IMR-90 (cell line): Measurements from ENCODE around the gene PLCL1. TPM values are rescaled to one million over a fixed set of nuclear protein-coding genes. Genes with fewer than 3 reads are reported as not detected.

Experiments used
- ATAC-seq: fragments of 200-7000 bp; cut with Tn5 transposase; 2 replicates; pipeline ENCODE4 v1.9.1; 2020; ENCODE audit warnings: low read depth, mild to moderate bottlenecking, moderate library complexity
- BruUV-seq: library from RNA; stranded (reverse); fragments of 400-500 nt; replicated peaks from 2 replicates; lab custom pipeline; 2021; lab: Mats Ljungman, UMichigan
- CTCF ChIA-PET: fragments of 300-600 bp; formaldehyde crosslinking; extraction: SDS; loops from one replicate; lab custom pipeline; 2021; ENCODE audit warnings: antibody characterized with exemption; lab: Yijun Ruan, JAX
- POLR2A ChIA-PET: fragments of 300-600 bp; sonication (Branson Sonifier 250); formaldehyde crosslinking; loops from one replicate; lab custom pipeline; 2022; ENCODE audit warnings: antibody characterized with exemption; ENCODE audit not compliant: unreplicated experiment; lab: Charles Lee
- DNase-seq: peaks from one replicate; pipeline ENCODE4 v3.0.0; 2013
- H2AFZ ChIP-seq: replicated peaks from 2 replicates; pipeline ENCODE3; 2013; ENCODE audit warnings: low read length, mild to moderate bottlenecking; ENCODE audit not compliant: poor library complexity
- H2AK5ac ChIP-seq: 2 replicates; pipeline ENCODE4 v1.6.1; 2013; ENCODE audit warnings: low read depth, low read length, inconsistent platforms
- H2AK9ac ChIP-seq: replicated peaks from 2 replicates; pipeline ENCODE3; 2013; ENCODE audit warnings: mild to moderate bottlenecking, low read depth, low read length, moderate library complexity; ENCODE audit not compliant: poor library complexity
- H2BK120ac ChIP-seq: 2 replicates; pipeline ENCODE4 v1.6.1; 2013; ENCODE audit warnings: low read depth, low read length, inconsistent platforms
- H2BK15ac ChIP-seq: 3 replicates; pipeline ENCODE4 v1.6.1; 2013; ENCODE audit warnings: low read depth, low read length, inconsistent platforms
- H2BK20ac ChIP-seq: 2 replicates; pipeline ENCODE4 v1.6.1; 2013; ENCODE audit warnings: low read depth, mild to moderate bottlenecking, inconsistent platforms, low read length, moderate library complexity
- H2BK5ac ChIP-seq: 2 replicates; pipeline ENCODE4 v1.6.1; 2013; ENCODE audit warnings: mild to moderate bottlenecking, low read depth, low read length, inconsistent platforms; ENCODE audit not compliant: poor library complexity, severe bottlenecking
- H3K14ac ChIP-seq: replicated peaks from 2 replicates; pipeline ENCODE4 v1.6.1; 2013; ENCODE audit warnings: low read depth, low read length, inconsistent platforms
- H3K18ac ChIP-seq: 2 replicates; pipeline ENCODE4 v1.6.1; 2013; ENCODE audit warnings: low read depth, low read length, control low read depth
- H3K23ac ChIP-seq: 2 replicates; pipeline ENCODE4 v1.6.1; 2013; ENCODE audit warnings: low read depth, low read length, inconsistent platforms
- H3K27ac ChIP-seq: 2 replicates; pipeline ENCODE4 v1.5.1; 2013; ENCODE audit warnings: mild to moderate bottlenecking, control low read depth, low read length; ENCODE audit not compliant: insufficient read depth
- H3K27me3 ChIP-seq: 2 replicates; pipeline ENCODE4 v1.6.1; 2013; ENCODE audit warnings: low read length; ENCODE audit not compliant: control insufficient read depth, insufficient read depth
- H3K36me3 ChIP-seq: 2 replicates; pipeline ENCODE4 v1.6.1; 2013; ENCODE audit warnings: low read length, mixed read lengths; ENCODE audit not compliant: control insufficient read depth, insufficient read depth
- H3K4ac ChIP-seq: 2 replicates; pipeline ENCODE4 v1.6.1; 2013; ENCODE audit warnings: low read depth, low read length, inconsistent platforms
- H3K4me1 ChIP-seq: 2 replicates; pipeline ENCODE4 v1.6.1; 2013; ENCODE audit warnings: low read length, mixed read lengths; ENCODE audit not compliant: control insufficient read depth, insufficient read depth
- H3K4me2 ChIP-seq: 2 replicates; pipeline ENCODE4 v1.6.1; 2013; ENCODE audit warnings: low read depth, mild to moderate bottlenecking, control low read depth, low read length, moderate library complexity
- H3K4me3 ChIP-seq: 2 replicates; pipeline ENCODE4 v1.5.1; 2013; ENCODE audit warnings: low read depth, mild to moderate bottlenecking, control low read depth, low read length, moderate library complexity; ENCODE audit not compliant: insufficient read depth
- H3K56ac ChIP-seq: 2 replicates; pipeline ENCODE4 v1.6.1; 2013; ENCODE audit warnings: low read length, inconsistent platforms; ENCODE audit not compliant: insufficient read depth; ENCODE audit errors: extremely low read depth
- H3K79me1 ChIP-seq, 2 experiments: 2 replicates each; pipeline ENCODE4 v1.6.1; 2013; ENCODE audit warnings: low read length in 2 of 2, inconsistent platforms in 1 of 2, low read depth in 1 of 2
- H3K9ac ChIP-seq: 2 replicates; pipeline ENCODE4 v1.6.1; 2013; ENCODE audit warnings: low read depth, low read length, control low read depth
- H3K9me1 ChIP-seq: 2 replicates; pipeline ENCODE4 v1.6.1; 2013; ENCODE audit warnings: low read length, inconsistent platforms; ENCODE audit not compliant: insufficient read depth
- H3K9me3 ChIP-seq: 2 replicates; pipeline ENCODE4 v1.6.1; 2013; ENCODE audit warnings: low read length; ENCODE audit not compliant: control insufficient read depth, insufficient read depth
- H4K20me1 ChIP-seq: 2 replicates; pipeline ENCODE4 v1.6.1; 2013; ENCODE audit warnings: low read length, inconsistent platforms; ENCODE audit not compliant: insufficient read depth
- H4K5ac ChIP-seq: 2 replicates; pipeline ENCODE4 v1.6.1; 2013; ENCODE audit warnings: mild to moderate bottlenecking, low read depth, low read length, control low read depth
- H4K8ac ChIP-seq, 2 experiments: 2 replicates each; pipeline ENCODE4 v1.6.1; 2013; ENCODE audit warnings: low read depth in 2 of 2, low read length in 2 of 2, control low read depth in 1 of 2, inconsistent platforms in 1 of 2
- H4K91ac ChIP-seq: 2 replicates; pipeline ENCODE4 v1.6.1; 2013; ENCODE audit warnings: low read depth, low read length, inconsistent platforms; ENCODE audit not compliant: insufficient read depth
- BHLHE40 ChIP-seq: fragments of 150-350 bp; IDR thresholded peaks from 2 replicates; pipeline ENCODE4 v1.6.1; 2016; ENCODE audit warnings: mild to moderate bottlenecking, low read depth, low read length
- CEBPB ChIP-seq: IDR thresholded peaks from 2 replicates; pipeline ENCODE4 v1.6.1; 2012; ENCODE audit warnings: low read depth, low read length, improper control_type of control experiment
- CHD1 ChIP-seq: IDR thresholded peaks from 2 replicates; pipeline ENCODE4 v1.6.1; 2012; ENCODE audit warnings: low read depth, low read length, improper control_type of control experiment
- FOS ChIP-seq: fragments of 150-350 bp; IDR thresholded peaks from 2 replicates; pipeline ENCODE4 v1.6.1; 2016; ENCODE audit warnings: low read depth, low read length
- MAFK ChIP-seq: IDR thresholded peaks from 2 replicates; pipeline ENCODE4 v1.6.1; 2012; ENCODE audit warnings: low read depth, low read length, improper control_type of control experiment
- MAZ ChIP-seq: IDR thresholded peaks from 2 replicates; pipeline ENCODE4 v1.6.1; 2012; ENCODE audit warnings: low read depth, mild to moderate bottlenecking, low read length, improper control_type of control experiment, moderate library complexity, borderline replicate concordance
- MXI1 ChIP-seq: IDR thresholded peaks from 2 replicates; pipeline ENCODE4 v1.6.1; 2012; ENCODE audit warnings: low read depth, mild to moderate bottlenecking, low read length, moderate library complexity, borderline replicate concordance
- NFE2L2 ChIP-seq: fragments of 150-350 bp; IDR thresholded peaks from 2 replicates; pipeline ENCODE4 v1.6.1; 2016; ENCODE audit warnings: low read depth, mild to moderate bottlenecking, low read length
- POLR2A ChIP-seq: IDR thresholded peaks from 2 replicates; pipeline ENCODE4 v1.6.1; 2012; ENCODE audit warnings: mild to moderate bottlenecking, low read depth, low read length
- RAD21 ChIP-seq: IDR thresholded peaks from 2 replicates; pipeline ENCODE4 v1.6.1; 2012; ENCODE audit warnings: low read length, improper control_type of control experiment
- RCOR1 ChIP-seq: IDR thresholded peaks from 2 replicates; pipeline ENCODE4 v1.6.1; 2012; ENCODE audit warnings: mild to moderate bottlenecking, low read length, improper control_type of control experiment; ENCODE audit not compliant: insufficient replicate concordance
- RFX5 ChIP-seq: IDR thresholded peaks from 2 replicates; pipeline ENCODE4 v1.8.0; 2012; ENCODE audit warnings: low read depth, mild to moderate bottlenecking, low read length, moderate library complexity
- SMC3 ChIP-seq: fragments of 150-350 bp; IDR thresholded peaks from 2 replicates; pipeline ENCODE4 v1.6.1; 2016; ENCODE audit warnings: low read depth, mild to moderate bottlenecking, antibody characterized with exemption, low read length, moderate library complexity
- WGBS, 2 experiments: methylation state at CpG; one replicate each; pipeline versions ENCODE4 v1.1.5 to v1.1.7; 2013; ENCODE audit warnings: missing lambda C conversion rate in 2 of 2; ENCODE audit not compliant: insufficient read length in 1 of 2; ENCODE audit errors: extremely low coverage in 2 of 2; 5-methylcytosine and 5-hydroxymethylcytosine counted together
- dilution Hi-C: fragments of 300-500 bp; cut with HindIII; formaldehyde crosslinking; loops from one replicate; pipeline ENCODE4 v1.14.3; 2018; ENCODE audit warnings: low sequenced_read_pairs; ENCODE audit not compliant: unreplicated experiment
- in situ Hi-C: fragments of 300-500 bp; cut with MboI; formaldehyde crosslinking; loops from 3 replicates; pipeline ENCODE4 v1.14.3; 2019; ENCODE audit warnings: low sequenced_read_pairs, inconsistent platforms, mixed read lengths
- intact Hi-C: fragments of 100-400 bp; cut with micrococcal nuclease; formaldehyde crosslinking; loops from 2 replicates; pipeline ENCODE4 v1.10.0; 2022
- polyA plus RNA-seq, 3 experiments: library from polyadenylated mRNA; depleted of rRNA; stranded (reverse); fragments of >200 nt; gene quantifications; 2 replicates each; pipeline ENCODE4 v1.2.3, GENCODE V29; 2012; ENCODE audit warnings: low replicate concordance in 1 of 3
- total RNA-seq: library from RNA; depleted of rRNA; stranded (reverse); fragments of >200 nt; gene quantifications from 2 replicates; pipeline ENCODE4 v1.2.3, GENCODE V29; 2012
- TF ChIP-seq, protein P1 (sequence below): fragments of 150-350 bp; IDR thresholded peaks from 2 replicates; pipeline ENCODE4 v1.6.1; 2017; ENCODE audit warnings: mild to moderate bottlenecking, antibody characterized with exemption, low read length, low read depth
- TF ChIP-seq, protein P2 (sequence below): conservative IDR thresholded peaks from 2 replicates; pipeline ENCODE4 v1.5.1; 2012; ENCODE audit warnings: mild to moderate bottlenecking, low read depth, low read length, improper control_type of control experiment
- TF ChIP-seq, protein P3 (sequence below): fragments of 150-350 bp; IDR thresholded peaks from 2 replicates; pipeline ENCODE4 v1.6.1; 2016; ENCODE audit warnings: low read depth, mild to moderate bottlenecking, low read length, moderate library complexity, borderline replicate concordance

The PLCL1 gene
- total and polyA plus RNA-seq, 2 of the 4 experiments (the other 2 are of a cell fraction), result 0.14 to 0.18 TPM

DNA sequence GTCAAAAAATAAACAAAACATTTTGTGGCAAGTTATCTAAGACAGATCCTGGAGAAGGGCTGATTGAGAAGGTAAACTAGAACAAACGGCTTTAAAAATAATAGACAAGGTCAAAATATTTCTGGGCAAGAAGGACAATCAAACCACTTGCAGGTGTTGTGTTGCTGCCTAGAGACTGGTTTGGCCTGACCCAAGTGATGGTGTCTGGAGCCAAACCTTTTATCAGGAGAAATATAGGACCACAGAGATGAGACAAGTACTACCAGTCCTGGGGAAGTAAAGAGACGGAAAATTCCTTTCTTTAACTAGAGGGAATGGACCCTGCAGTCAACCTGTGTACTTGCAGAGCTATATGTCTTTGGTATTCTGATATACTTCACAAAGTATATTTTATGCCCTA, 44.2 kb downstream of the PLCL1 start:
- Histone ChIP-seq H3K56ac (no peak overlapping the region), H2AK5ac (no peak overlapping the region), H4K5ac (no peak overlapping the region), H3K9me1 (no peaks in the 10 kb centered on the region), H3K18ac (no peak overlapping the region), H3K9me3 (no peaks in the 10 kb centered on the region), H2AFZ (no peak overlapping the region), H4K8ac (no peak overlapping the region), H4K20me1 (no peaks in the 10 kb centered on the region), H2BK5ac (no peak overlapping the region), H3K4me2 (no peak overlapping the region), H3K27me3 (no peaks in the 10 kb centered on the region), H3K36me3 (no peaks in the 10 kb centered on the region), H3K4me3 (no peak overlapping the region), H2AK9ac (no peak overlapping the region), H3K14ac (no peak overlapping the region), H3K79me1 (no peaks in the 10 kb centered on the region), H3K4ac (no peak overlapping the region), H3K9ac (no peak overlapping the region), H3K23ac (no peak overlapping the region), H3K27ac (no peak overlapping the region), H2BK15ac (no peak overlapping the region), H2BK20ac (no peak overlapping the region), H4K91ac (no peak overlapping the region), H3K4me1 (no peaks in the 10 kb centered on the region), H2BK120ac (no peak overlapping the region)
- DNase-seq, result no peak
- no TSS peak for BruUV-seq
- POLR2A ChIA-PET, result no interaction called here
- CTCF ChIA-PET, result no interaction called here
- intact Hi-C loops, result no loop called here
- no peak for TF ChIP-seq MXI1
- TF ChIP-seq, protein P1, sequence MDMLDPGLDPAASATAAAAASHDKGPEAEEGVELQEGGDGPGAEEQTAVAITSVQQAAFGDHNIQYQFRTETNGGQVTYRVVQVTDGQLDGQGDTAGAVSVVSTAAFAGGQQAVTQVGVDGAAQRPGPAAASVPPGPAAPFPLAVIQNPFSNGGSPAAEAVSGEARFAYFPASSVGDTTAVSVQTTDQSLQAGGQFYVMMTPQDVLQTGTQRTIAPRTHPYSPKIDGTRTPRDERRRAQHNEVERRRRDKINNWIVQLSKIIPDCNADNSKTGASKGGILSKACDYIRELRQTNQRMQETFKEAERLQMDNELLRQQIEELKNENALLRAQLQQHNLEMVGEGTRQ, result no peak
- no peak for TF ChIP-seq MAZ
- no peak for TF ChIP-seq MAFK
- no peak for TF ChIP-seq SMC3
- TF ChIP-seq NFE2L2, result no peak
- TF ChIP-seq RAD21, result no peak
- TF ChIP-seq, protein P2, sequence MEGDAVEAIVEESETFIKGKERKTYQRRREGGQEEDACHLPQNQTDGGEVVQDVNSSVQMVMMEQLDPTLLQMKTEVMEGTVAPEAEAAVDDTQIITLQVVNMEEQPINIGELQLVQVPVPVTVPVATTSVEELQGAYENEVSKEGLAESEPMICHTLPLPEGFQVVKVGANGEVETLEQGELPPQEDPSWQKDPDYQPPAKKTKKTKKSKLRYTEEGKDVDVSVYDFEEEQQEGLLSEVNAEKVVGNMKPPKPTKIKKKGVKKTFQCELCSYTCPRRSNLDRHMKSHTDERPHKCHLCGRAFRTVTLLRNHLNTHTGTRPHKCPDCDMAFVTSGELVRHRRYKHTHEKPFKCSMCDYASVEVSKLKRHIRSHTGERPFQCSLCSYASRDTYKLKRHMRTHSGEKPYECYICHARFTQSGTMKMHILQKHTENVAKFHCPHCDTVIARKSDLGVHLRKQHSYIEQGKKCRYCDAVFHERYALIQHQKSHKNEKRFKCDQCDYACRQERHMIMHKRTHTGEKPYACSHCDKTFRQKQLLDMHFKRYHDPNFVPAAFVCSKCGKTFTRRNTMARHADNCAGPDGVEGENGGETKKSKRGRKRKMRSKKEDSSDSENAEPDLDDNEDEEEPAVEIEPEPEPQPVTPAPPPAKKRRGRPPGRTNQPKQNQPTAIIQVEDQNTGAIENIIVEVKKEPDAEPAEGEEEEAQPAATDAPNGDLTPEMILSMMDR, result no peak
- TF ChIP-seq, protein P3, sequence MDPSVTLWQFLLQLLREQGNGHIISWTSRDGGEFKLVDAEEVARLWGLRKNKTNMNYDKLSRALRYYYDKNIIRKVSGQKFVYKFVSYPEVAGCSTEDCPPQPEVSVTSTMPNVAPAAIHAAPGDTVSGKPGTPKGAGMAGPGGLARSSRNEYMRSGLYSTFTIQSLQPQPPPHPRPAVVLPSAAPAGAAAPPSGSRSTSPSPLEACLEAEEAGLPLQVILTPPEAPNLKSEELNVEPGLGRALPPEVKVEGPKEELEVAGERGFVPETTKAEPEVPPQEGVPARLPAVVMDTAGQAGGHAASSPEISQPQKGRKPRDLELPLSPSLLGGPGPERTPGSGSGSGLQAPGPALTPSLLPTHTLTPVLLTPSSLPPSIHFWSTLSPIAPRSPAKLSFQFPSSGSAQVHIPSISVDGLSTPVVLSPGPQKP, result no peak
- no peak for TF ChIP-seq BHLHE40
- no peak for TF ChIP-seq CHD1
- no peak for TF ChIP-seq RFX5
- no peak for TF ChIP-seq CEBPB
- no peak for TF ChIP-seq RCOR1
- TF ChIP-seq POLR2A, result no peak
- no peak for TF ChIP-seq FOS
- dilution Hi-C loops, result no loop called here
- ATAC-seq, result no peak
- in situ Hi-C loops, result no loop called here
- WGBS, 2 experiments, result no CpG with 5 or more reads among the region's 2 CpGs
